ENCODE results near the gene ZSCAN18.
A peak's percentile ranks its signal among the peaks of the same experiment; 100 is the strongest.

The ZSCAN18 gene

GRCh38 chr19:58086825-58087710 lies 11.0 kb downstream of the ZSCAN18 start:
- DNase-seq: no peak

GRCh38 chr19:58085348-58085875 lies 12.6 kb downstream of the ZSCAN18 start:
- no peak for DNase-seq

DNA sequence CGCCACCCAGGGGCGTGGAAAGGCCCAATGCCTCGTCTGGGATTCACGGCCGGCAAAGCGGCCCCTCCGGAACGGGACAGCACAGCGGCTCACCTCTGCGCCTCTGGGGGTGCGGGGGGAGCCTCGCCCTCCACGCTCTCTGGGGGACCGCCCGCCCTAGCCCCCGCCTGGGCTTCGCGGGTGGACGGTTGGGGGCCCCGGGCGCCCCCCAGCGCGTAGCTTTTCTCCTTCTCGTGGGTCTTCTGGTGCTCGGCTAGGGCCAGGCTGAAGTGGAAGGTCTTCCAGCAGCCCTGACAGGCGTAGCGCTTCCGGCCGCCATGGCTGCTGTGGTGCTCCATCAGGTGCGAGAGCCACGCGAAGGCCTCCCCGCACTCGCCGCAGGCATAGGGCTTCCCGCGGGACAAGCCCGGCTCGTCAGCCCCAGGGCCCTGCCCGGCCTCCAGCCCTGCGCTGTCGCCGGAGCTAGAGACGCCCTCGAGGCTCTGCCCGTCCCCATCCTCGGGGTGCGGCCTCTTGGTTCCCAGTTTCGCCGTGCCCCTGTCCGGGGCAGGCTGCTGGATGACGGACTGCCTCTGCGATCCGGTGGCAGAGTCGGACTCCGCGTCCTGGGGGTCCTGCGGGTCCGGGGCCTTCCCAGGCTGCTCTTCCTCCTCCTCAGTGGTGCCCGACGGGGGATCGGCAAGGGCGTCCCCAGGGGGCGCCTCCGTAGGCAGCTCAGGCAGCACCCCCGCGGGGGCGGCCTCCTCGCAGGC lies 13.3 kb downstream of the ZSCAN18 start:
- DNase-seq: no peak

DNA sequence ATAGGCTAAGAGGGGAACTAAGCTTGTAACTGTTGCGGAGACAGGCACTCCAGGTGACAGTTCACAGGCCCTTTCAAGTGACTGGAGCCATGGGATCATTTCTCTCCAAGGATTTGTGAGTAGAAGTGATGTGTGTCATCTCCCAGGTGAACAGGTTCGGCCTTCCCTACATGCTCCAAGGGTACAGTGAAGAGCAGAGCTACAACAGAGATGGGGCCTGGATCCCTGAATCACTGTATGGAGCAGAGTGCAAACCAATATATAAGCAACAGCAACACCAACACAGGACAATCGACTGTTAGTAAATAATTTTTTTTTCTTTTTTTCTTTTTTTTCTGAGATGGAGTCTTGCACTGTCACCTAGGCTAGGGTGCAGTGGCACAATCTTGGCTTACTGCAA lies 15.0 kb downstream of the ZSCAN18 start:
- DNase-seq: no peak

GRCh38 chr19:58079792-58080191 lies 18.2 kb downstream of the ZSCAN18 start:
- DNase-seq: no peak

DNA sequence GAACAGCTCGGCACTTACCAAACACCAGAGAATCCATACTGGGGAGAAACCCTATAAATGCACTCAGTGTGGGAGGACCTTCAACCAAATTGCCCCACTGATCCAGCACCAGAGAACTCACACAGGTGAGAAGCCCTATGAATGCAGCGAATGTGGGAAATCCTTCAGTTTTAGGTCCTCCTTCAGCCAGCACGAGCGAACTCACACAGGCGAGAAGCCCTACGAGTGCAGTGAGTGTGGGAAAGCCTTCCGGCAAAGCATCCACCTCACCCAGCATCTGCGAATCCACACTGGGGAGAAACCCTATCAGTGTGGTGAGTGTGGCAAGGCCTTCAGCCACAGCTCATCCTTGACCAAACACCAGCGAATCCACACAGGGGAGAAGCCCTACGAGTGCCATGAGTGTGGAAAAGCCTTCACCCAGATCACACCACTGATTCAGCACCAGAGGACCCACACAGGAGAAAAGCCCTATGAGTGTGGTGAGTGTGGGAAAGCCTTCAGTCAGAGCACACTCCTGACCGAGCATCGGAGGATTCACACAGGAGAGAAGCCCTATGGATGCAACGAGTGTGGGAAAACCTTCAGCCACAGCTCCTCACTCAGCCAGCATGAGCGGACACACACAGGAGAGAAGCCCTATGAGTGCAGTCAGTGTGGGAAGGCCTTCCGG lies 30.7 kb downstream of the ZSCAN18 start:
- no peak for DNase-seq

GRCh38 chr19:58063712-58064111 lies 34.3 kb downstream of the ZSCAN18 start:
- DNase-seq: no peak

DNA sequence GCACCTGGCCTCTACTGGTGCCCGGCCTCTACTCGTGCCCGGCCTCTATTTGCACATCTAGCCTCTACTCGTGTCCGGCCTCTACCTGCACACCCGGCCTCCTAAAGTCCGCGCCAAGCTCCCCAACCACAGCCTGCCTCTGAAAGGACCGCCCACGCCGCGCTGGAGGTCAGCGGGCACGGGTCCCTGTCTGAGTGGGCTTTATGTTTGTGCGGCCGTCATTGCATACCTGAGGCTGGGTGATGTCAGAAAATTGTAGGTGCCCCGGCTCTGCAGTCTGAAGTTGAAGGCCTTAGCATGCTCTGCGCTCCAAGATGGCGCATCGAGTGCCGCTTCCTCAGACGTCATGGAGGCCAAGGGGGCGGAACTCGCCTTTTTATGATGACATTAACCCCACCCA lies 37.8 kb downstream of the ZSCAN18 start:
- DNase-seq: no peak

DNA sequence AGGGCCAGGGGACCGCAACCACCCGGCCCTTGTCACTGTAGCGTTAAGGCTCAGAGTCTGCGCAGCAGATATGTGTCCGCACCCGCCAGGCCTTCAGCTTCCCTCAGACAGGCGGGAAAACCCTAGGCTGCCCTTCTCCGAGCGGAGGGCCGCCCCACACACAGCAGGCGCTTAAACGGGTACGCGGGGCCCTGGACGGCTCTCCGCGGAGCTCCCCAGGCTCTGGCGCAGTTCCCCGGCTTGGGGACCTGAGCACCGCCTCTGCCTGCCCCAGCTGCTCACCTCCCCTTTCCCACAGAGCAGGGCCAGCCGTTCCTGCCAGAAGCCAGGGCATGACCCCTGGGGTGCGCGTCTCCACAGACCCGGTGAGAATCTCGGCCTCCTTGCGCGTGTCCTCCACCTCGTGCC lies 38.4 kb downstream of the ZSCAN18 start:
- DNase-seq: no peak

GRCh38 chr19:58059003-58059670 lies 38.9 kb downstream of the ZSCAN18 start, which contains the start of gene ZNF135:
ZNF135 (plus strand) TSS chr19:58059282; CDS start chr19:58060003, 721 bp downstream.
- DNase-seq: peak; percentile 5

DNA sequence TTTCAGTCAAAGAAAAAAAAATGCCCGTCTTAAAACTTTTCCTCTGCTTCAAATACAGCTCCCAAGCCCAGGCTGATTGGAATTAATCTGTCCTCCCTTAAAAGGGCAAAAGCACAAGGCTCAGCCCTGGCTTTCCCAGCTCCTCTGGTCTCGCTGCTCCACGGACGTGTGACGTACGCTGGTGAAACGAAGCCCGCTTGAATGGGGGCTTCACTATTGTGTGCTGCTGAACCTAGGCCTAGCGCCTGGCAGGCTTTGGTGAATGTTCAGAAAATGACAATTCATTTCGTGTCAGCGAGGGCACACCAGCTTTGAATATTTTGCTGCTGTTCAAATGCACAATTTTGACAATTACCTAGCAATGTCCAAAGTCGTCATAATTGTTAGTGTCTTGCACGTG lies 39.6 kb downstream of the ZSCAN18 start:
- DNase-seq: no peak

DNA sequence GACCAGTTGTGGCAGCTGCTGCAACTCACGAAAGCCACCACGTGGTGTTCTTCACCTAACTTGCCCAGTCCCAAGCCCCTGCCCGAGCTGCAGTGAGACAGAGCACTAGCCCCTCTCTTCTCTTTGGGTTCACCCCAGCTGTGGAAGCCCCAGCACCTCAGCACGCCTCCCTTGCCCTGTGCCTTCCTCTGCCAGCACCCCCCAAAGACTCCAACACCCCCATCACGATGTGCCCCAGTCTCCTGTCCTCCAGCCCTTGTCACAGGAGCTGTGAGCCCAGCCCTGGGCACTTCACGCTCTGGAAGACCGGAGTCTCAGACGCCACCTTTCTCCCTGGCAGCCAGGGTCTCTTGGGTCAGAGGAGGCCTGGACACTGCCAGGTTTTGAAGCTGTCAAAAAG lies 41.2 kb downstream of the ZSCAN18 start:
- DNase-seq: no peak

- DNase-seq: no peak
Observed at GRCh38 chr19:58056261-58056660, 41.8 kb downstream of the ZSCAN18 start.

GRCh38 chr19:58054901-58055874 lies 42.8 kb downstream of the ZSCAN18 start:
- no peak for DNase-seq

DNA sequence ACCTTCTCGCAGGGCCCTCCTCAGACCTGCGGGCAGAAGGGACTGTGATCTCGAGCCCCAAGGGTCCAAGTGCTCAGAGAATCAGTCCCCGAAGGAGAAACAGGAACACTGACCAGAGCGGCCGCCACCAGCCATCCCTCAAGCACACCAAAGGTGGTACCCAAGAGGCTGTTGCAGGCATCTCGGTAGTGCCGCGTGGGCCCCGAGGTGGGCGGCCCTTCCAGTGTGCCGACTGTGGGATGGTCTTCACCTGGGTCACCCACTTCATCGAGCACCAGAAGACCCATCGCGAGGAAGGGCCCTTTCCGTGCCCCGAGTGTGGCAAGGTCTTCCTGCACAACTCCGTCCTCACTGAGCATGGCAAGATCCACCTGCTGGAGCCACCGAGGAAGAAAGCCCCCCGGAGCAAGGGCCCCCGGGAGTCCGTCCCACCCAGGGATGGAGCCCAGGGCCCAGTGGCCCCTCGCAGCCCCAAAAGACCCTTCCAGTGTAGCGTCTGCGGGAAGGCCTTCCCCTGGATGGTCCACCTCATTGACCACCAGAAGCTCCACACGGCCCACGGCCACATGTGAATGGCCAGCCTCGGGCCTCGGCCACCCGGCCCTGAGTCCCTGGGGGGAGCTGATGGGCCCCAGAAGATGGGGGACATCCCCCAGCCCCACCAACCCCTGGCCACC lies 44.4 kb downstream of the ZSCAN18 start:
- no peak for DNase-seq

DNA sequence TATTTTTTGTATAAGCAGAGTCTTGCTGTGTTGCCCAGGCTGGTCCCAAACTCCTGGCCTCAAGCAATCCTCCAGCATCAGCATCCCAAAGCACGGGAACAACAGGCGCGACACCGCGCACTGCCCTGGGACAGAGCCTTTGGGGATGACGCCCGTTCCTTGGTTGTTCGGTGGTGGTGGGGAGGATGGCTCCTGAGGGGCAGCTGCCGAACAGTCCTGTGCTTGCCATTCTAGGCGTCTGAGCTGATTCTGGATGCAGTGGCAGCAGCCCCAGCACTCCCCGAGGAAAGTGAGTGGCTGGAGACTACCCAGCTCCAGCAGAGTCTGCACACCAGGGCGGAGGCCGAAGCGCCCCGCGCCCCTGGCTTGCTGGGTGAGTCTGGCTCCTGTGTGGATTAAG lies 45.8 kb downstream of the ZSCAN18 start:
- DNase-seq: no peak

- no peak for DNase-seq
Observed at GRCh38 chr19:58047672-58048071, 50.4 kb downstream of the ZSCAN18 start.

- DNase-seq: no peak
Observed at GRCh38 chr19:58046856-58047255, 51.2 kb downstream of the ZSCAN18 start.

- no peak for DNase-seq
Observed at GRCh38 chr19:58045411-58046050, 52.5 kb downstream of the ZSCAN18 start.

- no peak for DNase-seq
Observed at GRCh38 chr19:58044886-58045285, 53.1 kb downstream of the ZSCAN18 start.
